ENCODE results near the gene ECE2.

The ECE2 gene

DNA sequence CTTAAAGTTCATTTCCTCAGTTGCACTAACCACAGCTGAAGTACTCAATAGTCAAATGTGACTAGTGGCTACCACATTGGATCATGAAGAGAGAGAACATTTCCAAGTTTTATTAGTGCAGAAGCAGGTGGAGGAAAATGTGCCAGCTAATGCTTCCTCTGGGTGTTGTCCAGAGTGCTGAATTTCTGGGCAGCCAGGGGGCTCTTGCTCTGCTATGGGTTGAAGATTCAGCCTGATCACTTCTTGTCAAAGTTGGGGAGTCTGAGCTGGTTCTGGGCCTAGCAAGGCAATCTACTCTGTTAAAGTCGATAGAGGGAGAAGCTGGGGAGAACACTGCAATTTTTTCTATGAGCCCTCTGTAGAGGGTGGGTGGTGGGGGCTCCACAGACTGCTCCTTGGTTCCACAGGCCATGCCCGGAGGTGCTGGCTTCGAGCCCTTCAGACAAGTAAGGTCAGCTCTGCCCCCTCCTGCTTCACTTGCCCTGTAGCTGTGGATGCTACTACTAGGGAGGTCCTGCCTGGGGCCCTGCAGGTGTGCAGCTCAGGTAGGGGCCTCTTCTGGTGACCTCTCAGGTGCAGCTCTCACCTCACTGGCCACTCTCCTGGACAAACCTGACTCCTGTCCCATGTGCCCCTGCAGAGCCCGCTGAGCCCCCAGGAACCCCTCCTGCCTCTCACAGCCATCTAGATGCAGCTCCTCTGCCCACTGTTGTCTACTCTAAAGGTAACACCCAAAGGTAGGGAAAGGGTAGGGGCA, 35.3 kb upstream of the ECE2 start:
- no peak for DNase-seq (ENCODE audit: low spot score)

DNA sequence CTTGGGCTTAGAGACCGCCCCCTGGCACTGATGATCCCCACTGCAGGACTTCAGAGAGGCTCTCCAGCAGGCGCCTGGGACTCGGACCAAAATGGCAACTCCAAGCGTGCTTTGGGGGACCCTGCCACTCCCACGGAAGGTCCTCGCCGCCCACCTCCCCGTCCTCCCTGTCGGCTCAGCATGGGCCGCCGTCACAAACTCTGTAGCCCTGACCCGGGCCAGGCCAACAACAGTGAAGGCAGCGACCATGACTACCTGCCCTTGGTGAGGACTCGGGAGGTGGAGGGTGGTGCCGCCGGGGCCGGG, 34.7 kb upstream of the ECE2 start:
- Histone ChIP-seq H3K27ac (no peak overlapping the region), H3K4me3 (no peak overlapping the region)
- DNase-seq (ENCODE audit: low spot score) = no peak
- TF ChIP-seq, protein P1, sequence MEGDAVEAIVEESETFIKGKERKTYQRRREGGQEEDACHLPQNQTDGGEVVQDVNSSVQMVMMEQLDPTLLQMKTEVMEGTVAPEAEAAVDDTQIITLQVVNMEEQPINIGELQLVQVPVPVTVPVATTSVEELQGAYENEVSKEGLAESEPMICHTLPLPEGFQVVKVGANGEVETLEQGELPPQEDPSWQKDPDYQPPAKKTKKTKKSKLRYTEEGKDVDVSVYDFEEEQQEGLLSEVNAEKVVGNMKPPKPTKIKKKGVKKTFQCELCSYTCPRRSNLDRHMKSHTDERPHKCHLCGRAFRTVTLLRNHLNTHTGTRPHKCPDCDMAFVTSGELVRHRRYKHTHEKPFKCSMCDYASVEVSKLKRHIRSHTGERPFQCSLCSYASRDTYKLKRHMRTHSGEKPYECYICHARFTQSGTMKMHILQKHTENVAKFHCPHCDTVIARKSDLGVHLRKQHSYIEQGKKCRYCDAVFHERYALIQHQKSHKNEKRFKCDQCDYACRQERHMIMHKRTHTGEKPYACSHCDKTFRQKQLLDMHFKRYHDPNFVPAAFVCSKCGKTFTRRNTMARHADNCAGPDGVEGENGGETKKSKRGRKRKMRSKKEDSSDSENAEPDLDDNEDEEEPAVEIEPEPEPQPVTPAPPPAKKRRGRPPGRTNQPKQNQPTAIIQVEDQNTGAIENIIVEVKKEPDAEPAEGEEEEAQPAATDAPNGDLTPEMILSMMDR (IDR thresholded peaks at IDR 0.05) = no peak

More for the DNA sequence above, 35.3 kb upstream of the ECE2 start:
- Histone ChIP-seq H3K27ac (no peak overlapping the region), H3K4me3 (no peak overlapping the region)
- TF ChIP-seq, protein P1 (IDR thresholded peaks at IDR 0.05) = no peak

DNA sequence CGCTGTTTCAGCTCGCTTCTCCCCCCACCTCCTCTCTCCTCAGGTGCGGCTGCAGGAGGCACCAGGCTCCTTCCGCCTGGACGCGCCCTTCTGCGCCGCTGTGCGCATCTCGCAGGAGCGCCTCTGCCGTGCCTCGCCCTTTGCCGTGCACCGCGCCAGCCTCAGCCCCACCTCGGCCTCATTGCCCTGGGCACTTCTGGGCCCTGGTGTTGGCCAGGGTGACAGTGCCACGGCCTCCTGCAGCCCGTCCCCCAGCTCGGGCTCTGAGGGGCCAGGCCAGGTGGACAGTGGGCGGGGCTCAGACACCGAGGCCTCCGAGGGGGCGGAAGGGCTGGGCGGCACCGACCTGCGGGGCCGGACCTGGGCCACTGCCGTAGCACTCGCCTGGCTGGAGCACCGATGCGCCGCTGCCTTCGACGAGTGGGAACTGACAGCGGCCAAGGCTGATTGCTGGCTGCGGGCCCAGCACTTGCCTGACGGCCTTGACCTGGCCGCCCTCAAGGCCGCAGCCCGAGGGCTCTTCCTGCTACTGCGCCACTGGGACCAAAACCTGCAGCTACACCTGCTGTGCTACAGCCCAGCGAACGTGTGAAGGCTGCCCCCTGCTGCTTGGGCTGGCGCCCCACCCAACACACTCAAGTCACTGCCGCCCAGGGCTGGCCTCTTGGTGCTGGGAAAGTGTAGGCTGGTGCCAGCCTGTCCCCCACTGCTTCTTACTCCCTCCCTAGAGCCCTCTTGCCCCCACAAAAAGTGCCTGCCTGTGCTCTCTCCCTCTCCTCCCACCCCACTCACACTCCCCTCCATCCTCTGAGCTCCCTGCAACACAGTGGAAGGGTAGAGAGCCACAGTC, 34.1 kb upstream of the ECE2 start:
- H3K4me3 ChIP-seq = no peak overlapping the region
- H3K27ac ChIP-seq = no peak overlapping the region
- DNase-seq (ENCODE audit: low spot score) = no peak
- TF ChIP-seq, protein P1 (IDR thresholded peaks at IDR 0.05) = no peak

DNA sequence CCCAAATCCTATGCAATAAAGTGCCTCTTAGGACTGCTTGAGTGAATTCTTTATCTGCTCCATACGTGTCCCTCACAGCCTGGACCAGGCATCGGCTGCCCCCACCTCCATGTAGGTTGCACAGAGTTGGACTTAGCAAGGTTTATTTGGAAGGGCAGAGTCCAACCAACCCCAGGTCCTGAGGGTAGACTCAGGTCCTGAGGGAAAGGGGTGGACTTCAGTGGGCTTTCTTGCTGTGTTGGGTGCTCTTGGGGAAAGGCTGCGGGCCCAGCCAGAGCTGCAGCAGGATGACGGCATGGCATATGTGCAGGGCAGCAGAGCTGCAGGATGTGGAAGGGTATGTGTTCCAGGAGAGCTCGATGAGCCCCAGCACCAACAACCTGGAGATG, 33.5 kb upstream of the ECE2 start:
- TF ChIP-seq, protein P1 (IDR thresholded peaks at IDR 0.05) = no peak
- Histone ChIP-seq H3K4me3 (no peak overlapping the region), H3K27ac (no peak overlapping the region)
- no peak for DNase-seq (ENCODE audit: low spot score)

DNA sequence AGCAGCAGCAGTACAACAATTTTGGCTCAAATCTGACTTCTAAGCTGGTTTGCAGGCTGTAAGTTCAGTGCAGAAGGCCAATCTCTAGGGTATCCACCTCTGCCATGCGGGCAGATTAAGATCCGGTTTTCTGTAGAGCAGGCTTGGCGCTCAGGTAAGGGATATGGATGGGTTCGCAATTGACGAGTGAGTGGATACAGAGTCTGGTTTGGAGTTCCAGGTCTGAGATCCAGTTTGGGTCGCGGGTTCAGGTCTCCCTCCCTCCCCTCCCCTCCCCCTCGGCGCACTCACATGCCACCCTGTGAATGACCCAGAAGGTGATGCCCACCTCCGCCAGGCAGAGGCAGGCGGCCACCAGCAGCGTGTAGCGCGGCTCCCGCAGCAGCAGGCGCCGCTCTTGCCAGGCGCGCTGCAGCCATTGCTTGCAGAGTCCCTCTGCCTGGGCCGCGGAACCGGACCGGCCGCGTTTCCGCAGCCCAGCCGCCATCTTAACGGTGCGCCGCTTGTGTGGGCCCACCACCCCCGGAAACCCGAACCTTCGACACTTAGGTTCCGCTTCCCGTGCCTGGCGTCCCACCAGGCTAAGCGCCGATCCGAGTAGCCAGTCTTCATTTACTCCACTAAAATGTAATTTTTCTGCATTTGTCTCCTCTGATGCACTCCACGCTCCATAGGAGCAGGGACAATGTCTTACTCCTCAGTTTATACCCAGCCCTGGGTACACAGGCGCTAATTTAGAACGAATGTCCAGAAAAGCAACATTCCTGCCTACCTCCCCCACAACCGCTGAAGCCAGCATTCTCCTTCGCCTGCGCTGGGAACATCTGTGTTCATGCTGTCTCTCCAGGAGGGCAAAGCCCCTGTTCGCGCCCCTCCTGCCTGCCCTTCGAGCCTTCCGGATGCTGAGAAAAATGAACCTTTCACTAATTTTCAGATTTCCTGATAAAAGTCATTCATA, 27.1 kb upstream of the ECE2 start, which contains the start of gene ALG3:
Gene ALG3 (minus strand): TSS at position 509 of the 958 bp plus-strand sequence. CDS start 22 bp downstream, at position 487.
- TF ChIP-seq, protein P1 (IDR thresholded peaks at IDR 0.05) = no peak
- peak within 1 kb of the TSS; percentile 54 to 82 for H3K27ac ChIP-seq
- peak; percentile 79 for DNase-seq (ENCODE audit: low spot score)
- peak within 1 kb of the TSS; percentile 71 for H3K4me3 ChIP-seq

DNA sequence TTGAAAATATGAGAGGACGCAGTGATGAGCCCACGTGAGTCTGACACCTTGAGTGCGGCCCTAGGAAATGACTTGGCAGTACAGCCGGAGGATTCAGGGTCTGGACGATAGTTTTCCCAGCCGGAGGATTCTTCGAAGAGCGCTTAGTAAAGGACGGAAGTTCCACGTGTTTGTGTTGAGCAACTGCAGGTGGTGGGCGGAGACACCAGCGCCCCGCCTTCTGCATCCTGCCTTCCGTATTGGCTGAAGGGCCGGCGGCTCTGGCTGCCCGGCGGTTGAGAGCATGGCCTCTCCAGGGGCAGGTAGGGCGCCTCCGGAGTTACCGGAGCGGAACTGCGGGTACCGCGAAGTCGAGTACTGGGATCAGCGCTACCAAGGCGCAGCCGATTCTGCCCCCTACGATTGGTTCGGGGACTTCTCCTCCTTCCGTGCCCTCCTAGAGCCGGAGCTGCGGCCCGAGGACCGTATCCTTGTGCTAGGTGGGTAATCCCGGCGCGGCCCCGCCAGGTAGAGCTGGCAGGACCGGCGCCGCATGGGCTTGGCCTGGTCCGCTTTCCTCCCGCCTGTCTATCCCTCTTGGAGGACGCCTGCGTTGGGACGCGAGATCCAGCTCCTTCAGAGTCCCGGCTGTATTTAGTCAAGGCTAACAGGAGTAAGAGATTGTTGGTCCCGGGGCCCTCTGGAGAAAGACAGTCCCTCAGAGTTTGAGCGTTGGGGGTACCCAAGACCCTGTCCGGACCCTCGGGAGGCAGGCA, 26.2 kb upstream of the ECE2 start, which contains the start of gene EEF1AKMT4:
Gene EEF1AKMT4 (plus strand): TSS at position 261 of the 755 bp plus-strand sequence. CDS start 23 bp downstream, at position 284.
- peak within 1 kb of the TSS; percentile 71 for H3K4me3 ChIP-seq
- H3K27ac ChIP-seq = peak within 1 kb of the TSS; percentile 54 to 82
- peak; percentile 98 for DNase-seq (ENCODE audit: low spot score)
- TF ChIP-seq, protein P1 (IDR thresholded peaks at IDR 0.05) = no peak

Data from coronary artery (tissue), 2 donors.